ENCODE data around the gene NAT14.
A peak's percentile ranks its signal among the peaks of the same experiment; 100 is the strongest.

Gene NAT14

GRCh38 chr19:55482967-55483705, 1.9 kb upstream of the NAT14 start:
- TF ChIP-seq, protein P1, sequence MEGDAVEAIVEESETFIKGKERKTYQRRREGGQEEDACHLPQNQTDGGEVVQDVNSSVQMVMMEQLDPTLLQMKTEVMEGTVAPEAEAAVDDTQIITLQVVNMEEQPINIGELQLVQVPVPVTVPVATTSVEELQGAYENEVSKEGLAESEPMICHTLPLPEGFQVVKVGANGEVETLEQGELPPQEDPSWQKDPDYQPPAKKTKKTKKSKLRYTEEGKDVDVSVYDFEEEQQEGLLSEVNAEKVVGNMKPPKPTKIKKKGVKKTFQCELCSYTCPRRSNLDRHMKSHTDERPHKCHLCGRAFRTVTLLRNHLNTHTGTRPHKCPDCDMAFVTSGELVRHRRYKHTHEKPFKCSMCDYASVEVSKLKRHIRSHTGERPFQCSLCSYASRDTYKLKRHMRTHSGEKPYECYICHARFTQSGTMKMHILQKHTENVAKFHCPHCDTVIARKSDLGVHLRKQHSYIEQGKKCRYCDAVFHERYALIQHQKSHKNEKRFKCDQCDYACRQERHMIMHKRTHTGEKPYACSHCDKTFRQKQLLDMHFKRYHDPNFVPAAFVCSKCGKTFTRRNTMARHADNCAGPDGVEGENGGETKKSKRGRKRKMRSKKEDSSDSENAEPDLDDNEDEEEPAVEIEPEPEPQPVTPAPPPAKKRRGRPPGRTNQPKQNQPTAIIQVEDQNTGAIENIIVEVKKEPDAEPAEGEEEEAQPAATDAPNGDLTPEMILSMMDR (conservative IDR thresholded peaks at IDR 0.05; ENCODE audit: low read length) = no peak
- no peak for DNase-seq (ENCODE audit: low read depth)
- no peak overlapping the region for H3K4me3 ChIP-seq (ENCODE audit: low read length)

- TF ChIP-seq, protein P1 (conservative IDR thresholded peaks at IDR 0.05; ENCODE audit: low read length) = no peak
- DNase-seq (ENCODE audit: low read depth) = no peak
- peak overlapping the region; percentile 77 for H3K4me3 ChIP-seq (ENCODE audit: low read length)
Measured at GRCh38 chr19:55483706-55484592, 1.0 kb upstream of the NAT14 start.

DNA sequence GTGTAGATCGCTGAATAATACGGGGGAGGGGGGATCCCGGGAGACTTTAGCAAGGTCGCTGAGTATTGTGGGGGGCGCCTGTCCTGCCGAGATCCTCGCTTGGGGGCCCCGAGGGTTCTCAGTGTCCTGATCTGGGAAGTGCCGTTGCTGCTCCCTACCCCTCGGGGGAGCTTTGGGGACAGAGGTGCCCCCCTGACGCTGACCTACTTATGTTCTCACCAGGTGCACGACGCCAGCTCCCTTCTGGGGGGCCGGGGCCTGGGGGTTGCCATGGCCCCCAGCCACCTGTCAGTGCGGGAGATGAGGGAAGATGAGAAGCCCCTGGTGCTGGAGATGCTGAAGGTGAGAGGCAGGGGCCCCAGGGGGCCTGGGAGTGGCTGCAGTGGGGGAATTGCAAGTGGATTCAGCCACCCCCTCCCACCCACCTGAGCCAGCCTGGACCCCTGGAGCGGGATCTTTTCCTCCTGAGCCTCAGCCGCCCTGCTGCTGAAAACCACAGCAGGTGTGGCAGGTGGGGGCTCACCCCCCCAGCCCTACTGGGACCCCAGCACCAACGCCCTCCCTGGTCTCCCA, 537 bp downstream of the NAT14 start:
- H3K4me3 ChIP-seq (ENCODE audit: low read length) = peak overlapping the region; percentile 77
- TF ChIP-seq, protein P1 (conservative IDR thresholded peaks at IDR 0.05; ENCODE audit: low read length) = no peak
- DNase-seq (ENCODE audit: low read depth) = no peak

- TF ChIP-seq, protein P1 (conservative IDR thresholded peaks at IDR 0.05; ENCODE audit: low read length) = peak; percentile 34
- peak; percentile 30 for DNase-seq (ENCODE audit: low read depth)
- H3K4me3 ChIP-seq (ENCODE audit: low read length) = peak overlapping the region; percentile 42
Measured at GRCh38 chr19:55486043-55486970, 1.3 kb downstream of the NAT14 start.

GRCh38 chr19:55486971-55487923, 2.3 kb downstream of the NAT14 start:
- peak; percentile 95 for DNase-seq (ENCODE audit: low read depth)
- TF ChIP-seq, protein P1 (conservative IDR thresholded peaks at IDR 0.05; ENCODE audit: low read length) = no peak
- peak overlapping the region; percentile 42 for H3K4me3 ChIP-seq (ENCODE audit: low read length)

All from AG10803 (cell line).